Right cardiac atrium (tissue), 5 donors: ENCODE measurements around the gene DLX6. TPM values are rescaled to one million over a fixed set of nuclear protein-coding genes. Genes with fewer than 3 reads are reported as not detected.
A peak's percentile ranks its signal among the peaks of the same experiment; 100 is the strongest.

Experiments
- ATAC-seq, 2 donors: fragments of 200-7000 bp; cut with Tn5 transposase; one replicate each; pipeline versions ENCODE4 v1.8.0 to v1.9.1; 2020; ENCODE audit warnings: moderate library complexity in 2 of 2, mild to moderate bottlenecking in 1 of 2
- DNase-seq, 3 donors: peaks; one replicate each; pipeline ENCODE4 v3.0.0-alpha.2; 2020
- H3K27ac ChIP-seq: one replicate; pipeline ENCODE4 v1.5.1; 2013; ENCODE audit warnings: mild to moderate bottlenecking, low read length, control low read depth, moderate library complexity
- H3K27me3 ChIP-seq: one replicate; pipeline ENCODE4 v1.6.1; 2013; ENCODE audit not compliant: control insufficient read depth, insufficient read depth
- H3K4me1 ChIP-seq: one replicate; pipeline ENCODE4 v1.6.1; 2013; ENCODE audit warnings: low read length; ENCODE audit not compliant: control insufficient read depth, insufficient read depth
- H3K4me3 ChIP-seq: one replicate; pipeline ENCODE4 v1.5.1; 2013; ENCODE audit warnings: low read length, control low read depth
- H3K9me3 ChIP-seq: one replicate; pipeline ENCODE4 v1.6.1; 2013; ENCODE audit warnings: low read length; ENCODE audit not compliant: control insufficient read depth
- WGBS: extraction: QIAGEN DNeasy Blood & Tissue Kit; methylation state at CpG from one replicate; pipeline ENCODE4 v1.1.7; 2013; 5-methylcytosine and 5-hydroxymethylcytosine counted together
- intact Hi-C, 4 donors: fragments of 100-400 bp; cut with DNase I; formaldehyde crosslinking; loops; one replicate each; pipeline versions ENCODE4 v1.11.0 to v1.14.0; 2022 to 2023
- polyA plus RNA-seq: library from polyadenylated mRNA; stranded (reverse); fragments of 200-250 nt; gene quantifications from one replicate; pipeline ENCODE4 v1.2.3, GENCODE V29; 2013
- total RNA-seq, 4 donors: library from RNA; stranded (reverse); fragmentation: NEBNext Ultra II Directional; extraction: Animal tissue kit (Norgen Biotek cat#: 25700); gene quantifications; one replicate each; pipeline ENCODE4 v1.2.1, GENCODE V29; 2021
- donor health status: healthy with polysubstance abuse.
- donor health status: DM: no; HTN: yes; CAD: no.
- donor health status: DM: no; HTN: no; CAD: no.
- donor health status: DM: no; HTN: yes; CAD: no; lungs with severe emphysema.
- donor health status: DM: yes; HTN: yes; CAD: no.

DLX6 gene
- total and polyA plus RNA-seq, 5 donors, result not detected

GRCh38 chr7:97020996-97021746, 15.8 kb downstream of the DLX6 start:
- Histone ChIP-seq H3K4me1 (peaks cover 8% of the 10 kb centered on the region), H3K27ac (no peak overlapping the region), H3K4me3 (peak overlapping the region; percentile 12), H3K9me3 (peaks cover 2% of the 10 kb centered on the region), H3K27me3 (no peaks in the 10 kb centered on the region)
- 9% methylated on average over 67 of the region's 67 CpGs for WGBS
- intact Hi-C loops, result loop anchor here (10.0 kb wide), 3 partner anchors 606 to 1106 kb away; no protein-coding TSS in a partner anchor
- no peak for DNase-seq
- no peak for ATAC-seq

GRCh38 chr7:97021747-97022490, 16.6 kb downstream of the DLX6 start:
- no peaks in the 10 kb centered on the region for H3K27me3 ChIP-seq
- H3K9me3 ChIP-seq, result peaks cover 2% of the 10 kb centered on the region
- H3K27ac ChIP-seq, result no peak overlapping the region
- 15% methylated on average over 39 of the region's 39 CpGs for WGBS
- H3K4me1 ChIP-seq, result peaks cover 8% of the 10 kb centered on the region
- H3K4me3 ChIP-seq, result peak overlapping the region; percentile 12
- DNase-seq (peak in 1 of 3 donors; percentile 38), ATAC-seq (no peak)
- intact Hi-C loops, result loop anchor here (10.0 kb wide), 3 partner anchors 607 to 1107 kb away; no protein-coding TSS in a partner anchor

DNA sequence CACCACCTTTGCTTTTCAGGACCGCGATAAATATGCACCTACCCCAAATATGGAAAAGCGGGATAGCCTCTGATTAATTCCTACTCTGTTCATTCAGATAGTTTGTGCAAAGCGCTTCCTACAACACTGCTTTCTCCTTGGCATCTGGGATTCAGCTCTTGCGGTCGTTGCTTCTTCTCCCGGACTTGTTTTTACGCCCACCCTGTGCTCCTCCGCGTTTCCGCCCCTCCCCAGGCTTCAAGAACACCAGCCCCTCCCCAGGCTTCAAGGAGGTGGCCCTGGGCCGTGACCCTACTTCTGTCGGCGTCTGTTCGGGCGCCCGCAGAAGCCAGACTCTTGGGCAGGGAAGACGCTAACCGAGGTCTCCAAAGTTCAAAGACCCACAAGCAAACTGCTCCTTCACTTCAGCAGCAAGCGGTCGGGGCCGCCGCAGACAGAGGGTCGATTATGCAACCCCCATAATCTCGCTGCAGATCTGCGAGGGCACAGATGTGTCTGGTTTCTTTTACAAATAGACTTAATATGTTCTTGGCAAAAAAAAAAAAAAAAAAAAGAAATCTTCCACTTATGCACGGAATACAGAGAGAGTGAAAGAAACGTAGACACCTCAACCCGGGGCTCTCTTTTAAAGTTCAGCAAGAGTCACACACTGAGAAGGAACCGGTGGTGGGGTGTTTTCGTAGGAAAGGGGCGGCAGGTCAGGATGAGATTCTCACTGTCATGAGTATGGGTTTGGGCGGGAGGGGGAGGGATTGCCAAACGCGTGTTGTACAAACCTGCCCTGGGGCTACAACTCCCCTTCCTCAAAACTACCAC, 17.3 kb downstream of the DLX6 start:
- Histone ChIP-seq H3K27me3 (no peaks in the 10 kb centered on the region), H3K27ac (no peak overlapping the region), H3K4me3 (no peak overlapping the region), H3K4me1 (peaks cover 5% of the 10 kb centered on the region), H3K9me3 (peaks cover 2% of the 10 kb centered on the region)
- DNase-seq (no peak), ATAC-seq (no peak)
- intact Hi-C loops, result loop anchor here (10.0 kb wide), 3 partner anchors 608 to 1108 kb away; no protein-coding TSS in a partner anchor
- WGBS, result 9% methylated on average over 35 of the region's 35 CpGs

DNA sequence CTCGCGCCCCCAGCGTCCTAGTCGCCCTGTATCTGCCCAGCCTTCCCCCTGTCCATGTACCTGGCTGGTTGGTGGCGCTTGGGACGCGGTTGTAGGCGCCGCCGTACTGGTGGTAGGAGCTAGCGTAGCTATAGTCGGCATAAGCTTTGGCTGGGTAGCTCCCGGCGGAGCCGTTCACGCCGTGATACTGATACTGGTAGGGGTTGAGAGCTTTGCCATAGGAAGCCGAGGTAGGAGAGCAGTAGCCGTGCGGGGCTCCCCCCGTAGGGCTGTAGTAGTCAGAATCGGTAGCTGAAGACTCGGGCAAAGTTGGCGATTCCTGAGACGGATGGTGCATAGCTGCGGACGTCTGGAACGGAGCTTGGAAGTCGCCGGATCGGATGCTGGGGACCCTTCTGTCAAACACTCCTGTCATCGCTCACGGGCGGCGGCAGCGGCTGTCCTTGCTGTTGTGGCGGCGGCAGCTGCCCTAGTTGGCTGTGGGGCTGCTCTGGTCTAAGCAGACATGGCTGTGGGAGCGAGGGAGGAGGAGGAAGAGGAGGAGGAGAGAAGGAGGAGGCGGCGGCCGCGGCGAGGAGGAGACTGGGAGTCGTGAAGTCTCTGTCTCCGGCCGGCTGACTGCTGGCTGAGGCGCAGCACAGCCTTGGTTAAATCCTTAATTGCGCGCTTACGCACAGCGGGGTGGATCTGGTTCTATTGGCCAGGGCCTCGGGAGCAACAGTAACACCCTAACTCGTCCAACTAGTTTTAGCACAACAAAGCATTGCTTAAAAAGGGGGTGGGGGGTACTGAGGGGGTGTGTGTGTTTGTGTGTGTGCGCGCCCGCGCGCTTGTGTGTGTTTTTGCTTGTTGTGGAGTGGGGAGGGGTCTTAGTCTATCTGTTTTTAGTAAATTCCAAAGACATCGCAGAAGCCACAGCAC, 19.1 kb downstream of the DLX6 start, which contains the start of gene DLX5:
TSS of gene DLX5 (minus strand) at position 623 of the 921 bp plus-strand sequence. CDS start at position 415, 208 bp downstream.
- intact Hi-C loops, result loop anchor here (5.0 to 10.0 kb wide), 6 partner anchors 610 to 1110 kb away; no protein-coding TSS in a partner anchor
- Histone ChIP-seq H3K9me3 (no peaks in the 10 kb centered on the region), H3K4me1 (peaks cover 5% of the 10 kb centered on the region), H3K27ac (no peak within 1 kb of the TSS), H3K27me3 (no peaks in the 10 kb centered on the region), H3K4me3 (peak within 1 kb of the TSS; percentile 51)
- ATAC-seq (peak; percentile 5 to 33), DNase-seq (peak in 2 of 3 donors; percentile 67 to 72)
- 1% methylated on average over 60 of the region's 60 CpGs for WGBS

GRCh38 chr7:97025130-97025499, 19.8 kb downstream of the DLX6 start:
- no peak overlapping the region for H3K27ac ChIP-seq
- H3K9me3 ChIP-seq, result no peaks in the 10 kb centered on the region
- peaks cover 5% of the 10 kb centered on the region for H3K4me1 ChIP-seq
- DNase-seq, result no peak
- intact Hi-C loops, result loop anchor here (5.0 to 10.0 kb wide), 6 partner anchors 610 to 1110 kb away; no protein-coding TSS in a partner anchor
- no peaks in the 10 kb centered on the region for H3K27me3 ChIP-seq
- 6% methylated on average over 8 of the region's 8 CpGs for WGBS
- peak overlapping the region; percentile 51 for H3K4me3 ChIP-seq
- ATAC-seq, result no peak

DNA sequence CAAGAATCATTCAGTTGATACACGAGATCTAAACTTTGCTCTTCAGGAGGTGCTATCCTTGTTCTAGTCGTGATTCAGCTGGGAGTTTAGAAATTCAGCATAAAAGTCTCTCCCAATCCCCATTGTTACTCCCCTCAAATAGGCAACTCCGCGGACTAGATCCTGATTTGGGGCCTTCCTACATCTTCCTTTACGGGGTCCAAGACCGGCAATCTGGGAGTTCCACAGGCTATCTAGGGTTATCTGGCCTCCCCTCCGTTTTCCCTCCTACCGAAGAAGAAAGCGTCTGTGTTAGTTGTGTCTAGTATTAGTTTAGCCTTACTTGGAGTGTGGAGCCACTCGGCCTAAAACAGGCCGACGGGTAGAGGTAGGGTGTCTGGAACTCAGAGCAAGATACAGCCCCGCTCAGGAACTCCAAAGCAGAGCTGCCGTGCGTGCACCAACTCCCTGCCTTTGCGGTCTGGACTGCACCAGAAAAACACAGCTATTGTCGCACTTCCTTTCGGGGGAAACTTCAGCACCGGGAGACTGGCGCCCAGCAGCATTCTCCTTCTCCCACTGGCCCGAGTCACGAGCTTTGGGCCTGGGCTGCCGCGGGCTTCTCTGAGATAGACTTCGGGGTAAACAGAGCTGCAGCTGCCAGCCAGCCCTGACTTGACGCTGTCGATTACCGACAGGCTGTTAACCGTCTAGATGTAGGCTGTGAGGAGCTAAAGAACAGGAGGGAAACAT, 20.8 kb downstream of the DLX6 start:
- no peaks in the 10 kb centered on the region for H3K27me3 ChIP-seq
- peaks cover 3% of the 10 kb centered on the region for H3K4me1 ChIP-seq
- intact Hi-C loops, result loop anchor here (5.0 to 10.0 kb wide), 6 partner anchors 611 to 1111 kb away; no protein-coding TSS in a partner anchor
- H3K27ac ChIP-seq, result no peak overlapping the region
- 19% methylated on average over 29 of the region's 29 CpGs for WGBS
- no peaks in the 10 kb centered on the region for H3K9me3 ChIP-seq
- H3K4me3 ChIP-seq, result peak overlapping the region; percentile 66
- ATAC-seq, result peak; percentile 9 to 36
- peak in 1 of 3 donors; percentile 67 for DNase-seq

GRCh38 chr7:97026715-97027426, 21.5 kb downstream of the DLX6 start:
- H3K27ac ChIP-seq, result no peak overlapping the region
- no peaks in the 10 kb centered on the region for H3K9me3 ChIP-seq
- ATAC-seq, result peak; percentile 52 to 54
- peak overlapping the region; percentile 66 for H3K4me3 ChIP-seq
- no peak for DNase-seq
- H3K27me3 ChIP-seq, result no peaks in the 10 kb centered on the region
- peaks cover 3% of the 10 kb centered on the region for H3K4me1 ChIP-seq
- intact Hi-C loops, result loop anchor here (5.0 to 10.0 kb wide), 6 partner anchors 612 to 1112 kb away; no protein-coding TSS in a partner anchor
- 20% methylated on average over 17 of the region's 17 CpGs for WGBS

DNA sequence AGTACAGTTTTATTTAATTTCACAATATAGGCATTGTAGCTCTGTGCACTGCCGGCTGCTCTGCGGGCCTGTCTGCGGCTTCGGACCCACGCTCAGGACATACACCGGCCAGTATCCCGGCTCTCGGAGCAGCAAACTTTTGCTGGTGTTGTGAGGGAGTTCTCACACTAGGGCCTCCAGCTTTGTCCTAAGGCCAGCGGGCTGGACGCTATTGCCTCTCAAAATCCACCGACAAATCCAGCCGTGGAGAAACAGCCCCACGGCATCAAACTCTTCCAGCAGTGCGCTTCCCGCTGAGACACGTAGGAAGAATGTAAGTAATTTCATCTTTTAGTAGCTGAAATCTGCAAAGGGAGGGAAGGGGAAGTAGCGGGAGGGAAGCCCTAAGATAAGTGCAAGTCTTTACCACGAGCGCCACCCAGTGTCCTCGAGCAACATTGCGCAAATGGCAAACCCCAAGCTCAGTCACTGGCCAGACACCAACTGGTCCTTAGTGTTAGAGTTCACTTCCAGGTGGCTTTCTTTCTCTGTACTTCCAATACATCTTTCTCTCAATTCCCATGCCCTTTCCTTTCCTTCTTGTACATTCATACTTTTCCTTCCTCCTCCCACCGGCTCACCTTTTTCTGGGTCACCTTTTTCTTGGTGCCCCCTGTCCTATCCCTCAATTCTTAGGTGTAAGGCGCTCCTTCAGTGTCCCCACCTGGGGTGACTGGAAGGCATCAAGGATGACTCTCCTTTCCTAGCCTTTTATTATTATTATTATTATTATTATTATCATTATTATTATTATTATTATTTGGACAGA, 22.3 kb downstream of the DLX6 start:
- intact Hi-C loops, result loop anchor here (5.0 to 10.0 kb wide), 6 partner anchors 613 to 1113 kb away; no protein-coding TSS in a partner anchor
- peak overlapping the region; percentile 66 for H3K4me3 ChIP-seq
- peaks cover 3% of the 10 kb centered on the region for H3K4me1 ChIP-seq
- WGBS, result 5% methylated on average over 23 of the region's 23 CpGs
- no peaks in the 10 kb centered on the region for H3K9me3 ChIP-seq
- H3K27ac ChIP-seq, result no peak overlapping the region
- ATAC-seq (peak; percentile 87 to 92), DNase-seq (peak; percentile 77 to 87 (median 87))
- H3K27me3 ChIP-seq, result no peaks in the 10 kb centered on the region
